ENCODE results near the gene LLGL2.

DNA sequence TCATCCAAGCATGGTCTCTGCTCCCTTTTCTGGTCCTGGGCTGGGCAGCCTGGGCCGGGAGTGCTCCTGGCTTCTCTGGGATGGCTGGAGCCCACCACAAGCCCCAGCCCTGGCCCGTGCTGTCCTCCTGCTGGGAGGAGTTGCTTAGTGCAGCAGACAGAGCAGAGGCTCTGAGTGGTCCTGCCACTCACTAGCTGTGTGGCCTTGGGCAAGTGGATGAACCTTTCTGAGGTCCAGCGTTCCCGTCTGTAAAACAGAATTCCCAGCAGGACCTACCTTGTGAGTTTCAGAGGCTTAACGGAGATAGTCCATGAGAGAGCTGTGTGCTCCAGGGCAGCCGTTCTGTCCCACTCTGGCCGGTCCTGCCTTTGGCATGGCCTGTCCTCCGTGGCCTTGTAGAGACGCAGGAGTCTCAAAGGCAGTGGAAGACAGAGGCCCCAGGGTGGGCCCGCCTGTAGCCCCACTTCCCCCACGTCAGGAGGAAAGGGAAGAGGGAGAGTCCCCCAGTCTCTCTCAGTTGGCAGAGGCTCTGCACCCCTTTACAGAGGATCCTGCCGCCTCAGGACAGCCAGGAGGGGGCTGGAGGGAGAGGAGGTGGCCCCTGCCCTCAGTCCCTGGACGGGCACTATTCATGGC, 69.9 kb downstream of the LLGL2 start:
- TF ChIP-seq TAF1 (IDR thresholded peaks at IDR 0.05; ENCODE audit: borderline replicate concordance, insufficient read depth, low read length), result no peak
- TF ChIP-seq, protein P1, sequence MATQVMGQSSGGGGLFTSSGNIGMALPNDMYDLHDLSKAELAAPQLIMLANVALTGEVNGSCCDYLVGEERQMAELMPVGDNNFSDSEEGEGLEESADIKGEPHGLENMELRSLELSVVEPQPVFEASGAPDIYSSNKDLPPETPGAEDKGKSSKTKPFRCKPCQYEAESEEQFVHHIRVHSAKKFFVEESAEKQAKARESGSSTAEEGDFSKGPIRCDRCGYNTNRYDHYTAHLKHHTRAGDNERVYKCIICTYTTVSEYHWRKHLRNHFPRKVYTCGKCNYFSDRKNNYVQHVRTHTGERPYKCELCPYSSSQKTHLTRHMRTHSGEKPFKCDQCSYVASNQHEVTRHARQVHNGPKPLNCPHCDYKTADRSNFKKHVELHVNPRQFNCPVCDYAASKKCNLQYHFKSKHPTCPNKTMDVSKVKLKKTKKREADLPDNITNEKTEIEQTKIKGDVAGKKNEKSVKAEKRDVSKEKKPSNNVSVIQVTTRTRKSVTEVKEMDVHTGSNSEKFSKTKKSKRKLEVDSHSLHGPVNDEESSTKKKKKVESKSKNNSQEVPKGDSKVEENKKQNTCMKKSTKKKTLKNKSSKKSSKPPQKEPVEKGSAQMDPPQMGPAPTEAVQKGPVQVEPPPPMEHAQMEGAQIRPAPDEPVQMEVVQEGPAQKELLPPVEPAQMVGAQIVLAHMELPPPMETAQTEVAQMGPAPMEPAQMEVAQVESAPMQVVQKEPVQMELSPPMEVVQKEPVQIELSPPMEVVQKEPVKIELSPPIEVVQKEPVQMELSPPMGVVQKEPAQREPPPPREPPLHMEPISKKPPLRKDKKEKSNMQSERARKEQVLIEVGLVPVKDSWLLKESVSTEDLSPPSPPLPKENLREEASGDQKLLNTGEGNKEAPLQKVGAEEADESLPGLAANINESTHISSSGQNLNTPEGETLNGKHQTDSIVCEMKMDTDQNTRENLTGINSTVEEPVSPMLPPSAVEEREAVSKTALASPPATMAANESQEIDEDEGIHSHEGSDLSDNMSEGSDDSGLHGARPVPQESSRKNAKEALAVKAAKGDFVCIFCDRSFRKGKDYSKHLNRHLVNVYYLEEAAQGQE (IDR thresholded peaks at IDR 0.05; ENCODE audit: insufficient read depth in 1 of 2, low read depth in 2 of 2, low read length in 2 of 2), result no peak

All from PFSK-1 (cell line).